ENCODE results near the gene IGFALS. TPM values are rescaled to one million over a fixed set of nuclear protein-coding genes. Genes with fewer than 3 reads are reported as not detected.

Gene IGFALS
- total RNA-seq, 2 donors from 2014 or later, result 0.10 TPM; not detected in 1

DNA sequence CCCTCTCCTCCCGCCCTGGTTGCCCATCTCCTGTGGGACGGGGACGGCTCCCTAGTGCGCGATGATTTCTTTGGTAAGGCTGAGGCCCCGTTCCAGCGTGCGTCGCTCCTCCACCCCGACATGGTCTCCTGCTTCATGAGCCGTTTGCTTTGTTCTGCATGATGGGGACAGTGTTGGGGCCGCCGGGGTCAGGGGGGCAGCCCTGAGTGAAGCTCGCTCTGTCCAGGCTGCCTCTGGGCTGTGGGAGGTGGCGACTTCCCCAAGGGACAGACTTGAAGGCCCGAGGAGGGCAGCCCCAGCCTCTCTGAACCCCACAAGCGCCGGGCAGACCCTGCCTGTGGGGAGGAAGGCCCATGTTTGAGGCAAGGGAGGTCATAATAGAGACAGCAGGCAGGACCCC is 34.6 kb downstream of the IGFALS start:
- no peak for DNase-seq (ENCODE audit: low spot score)
- intact Hi-C loops (cut with DNase I), result no loop called here

DNA sequence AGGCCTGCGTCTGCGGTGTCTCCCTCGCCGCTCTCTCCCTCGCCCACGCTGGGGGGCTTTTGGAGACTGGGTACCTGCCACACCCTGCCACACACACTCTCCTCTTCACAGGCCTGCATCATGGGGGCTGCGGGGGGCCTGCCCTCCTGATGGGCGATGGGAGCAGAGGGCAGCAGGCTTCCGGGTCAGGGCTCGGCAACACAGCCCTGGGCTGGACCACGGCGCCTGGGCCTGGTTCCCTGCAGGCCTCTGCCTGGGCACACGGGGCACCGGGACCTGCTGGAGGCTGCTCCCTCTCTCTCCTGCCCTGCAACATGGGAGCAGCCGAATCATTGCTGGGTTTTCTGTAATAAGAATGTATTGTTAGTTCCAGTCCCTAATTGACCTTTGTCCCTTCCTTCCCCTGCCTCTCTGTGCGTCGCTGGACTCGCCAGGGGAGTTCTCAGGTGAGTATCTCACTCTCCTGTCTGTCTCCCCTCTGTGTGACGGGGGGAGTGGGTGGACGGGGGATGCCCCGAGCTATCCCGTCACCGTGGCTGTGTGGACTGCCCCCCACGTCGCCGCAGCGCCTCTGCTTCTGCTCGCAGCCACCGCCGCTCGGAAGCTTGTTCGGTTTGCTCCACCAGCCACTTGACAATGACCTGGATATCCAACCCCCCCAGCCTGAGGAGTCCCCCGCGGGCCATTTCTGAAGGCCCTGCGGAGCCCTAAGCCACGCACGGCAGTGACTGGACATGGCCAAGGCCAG is 35.6 kb downstream of the IGFALS start:
- intact Hi-C loops (cut with DNase I), result no loop called here
- no peak for DNase-seq (ENCODE audit: low spot score)

DNA sequence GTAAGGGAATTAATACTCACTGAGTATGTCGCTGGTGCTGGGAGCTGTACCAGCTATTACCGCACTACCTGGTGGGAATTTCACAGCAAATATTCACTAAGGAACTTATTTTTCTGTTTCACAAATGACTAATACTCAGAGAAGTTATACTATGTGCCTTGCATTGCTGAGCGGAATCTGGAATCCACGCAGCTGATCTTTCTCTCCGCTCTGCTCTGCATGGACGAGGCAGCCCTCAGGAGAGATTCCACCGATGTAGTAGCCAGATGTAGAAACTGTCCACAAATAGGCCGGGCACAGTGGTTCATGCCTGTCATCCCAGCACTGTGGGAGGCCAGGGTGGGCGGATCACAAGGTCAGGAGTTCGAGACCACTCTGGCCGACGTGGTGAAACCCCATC is 39.3 kb downstream of the IGFALS start:
- no peak for DNase-seq (ENCODE audit: low spot score)
- intact Hi-C loops (cut with DNase I), result no loop called here

DNA sequence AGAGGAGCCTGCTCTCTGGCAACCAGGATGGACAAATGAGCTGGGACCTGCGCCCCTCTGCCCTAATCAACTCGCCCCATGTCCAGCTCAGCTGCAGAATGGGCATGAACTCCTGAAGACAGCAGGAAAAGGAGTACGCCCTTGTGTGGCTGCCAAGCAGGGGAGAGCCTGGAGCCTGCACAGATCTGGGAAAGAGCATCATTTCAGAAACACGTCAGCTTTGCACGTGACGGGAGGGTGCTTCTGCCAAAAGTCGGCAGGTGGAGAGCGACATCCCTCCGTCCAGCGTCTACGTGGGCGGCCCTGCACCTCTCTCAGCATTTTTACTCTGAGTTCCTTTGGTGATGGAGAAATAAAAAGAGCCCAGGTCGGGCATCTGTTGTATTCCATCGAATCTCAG is 40.7 kb downstream of the IGFALS start:
- intact Hi-C loops (cut with DNase I), result no loop called here
- no peak for DNase-seq (ENCODE audit: low spot score)

DNA sequence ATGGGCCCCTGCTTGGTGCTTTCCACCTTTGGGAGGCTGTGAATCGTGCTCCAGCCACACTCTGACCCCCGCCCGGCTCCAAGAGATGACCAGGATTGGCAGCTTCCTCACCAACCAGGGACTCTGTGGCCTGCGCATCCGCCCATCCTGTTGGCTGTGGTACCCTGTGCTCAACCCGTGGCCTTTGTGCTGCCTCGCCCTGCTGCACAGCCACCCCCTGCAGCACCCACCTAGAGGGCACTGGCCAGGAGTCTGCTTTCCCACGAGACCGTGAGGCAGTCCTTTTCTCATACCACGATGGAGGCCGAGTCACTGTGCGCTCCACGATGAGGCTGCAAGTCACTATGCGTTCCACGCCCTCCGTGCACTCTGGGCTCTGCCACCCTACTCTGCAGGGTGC is 41.6 kb downstream of the IGFALS start:
- DNase-seq (ENCODE audit: low spot score), result no peak
- intact Hi-C loops (cut with DNase I), result no loop called here

- no peak for DNase-seq (ENCODE audit: low spot score)
- intact Hi-C loops (cut with DNase I), result no loop called here
These were observed 44.1 kb downstream of the IGFALS start for GRCh38 chr16:1749152-1750117.

- DNase-seq (ENCODE audit: low spot score), result no peak
These were observed 45.6 kb downstream of the IGFALS start for GRCh38 chr16:1747934-1748333.

GRCh38 chr16:1746693-1747195 is 46.8 kb downstream of the IGFALS start:
- intact Hi-C loops (cut with DNase I), result no loop called here
- DNase-seq (ENCODE audit: low spot score), result no peak

More at GRCh38 chr16:1747934-1748333, 45.6 kb downstream of the IGFALS start:
- intact Hi-C loops (cut with DNase I), result no loop called here

DNA sequence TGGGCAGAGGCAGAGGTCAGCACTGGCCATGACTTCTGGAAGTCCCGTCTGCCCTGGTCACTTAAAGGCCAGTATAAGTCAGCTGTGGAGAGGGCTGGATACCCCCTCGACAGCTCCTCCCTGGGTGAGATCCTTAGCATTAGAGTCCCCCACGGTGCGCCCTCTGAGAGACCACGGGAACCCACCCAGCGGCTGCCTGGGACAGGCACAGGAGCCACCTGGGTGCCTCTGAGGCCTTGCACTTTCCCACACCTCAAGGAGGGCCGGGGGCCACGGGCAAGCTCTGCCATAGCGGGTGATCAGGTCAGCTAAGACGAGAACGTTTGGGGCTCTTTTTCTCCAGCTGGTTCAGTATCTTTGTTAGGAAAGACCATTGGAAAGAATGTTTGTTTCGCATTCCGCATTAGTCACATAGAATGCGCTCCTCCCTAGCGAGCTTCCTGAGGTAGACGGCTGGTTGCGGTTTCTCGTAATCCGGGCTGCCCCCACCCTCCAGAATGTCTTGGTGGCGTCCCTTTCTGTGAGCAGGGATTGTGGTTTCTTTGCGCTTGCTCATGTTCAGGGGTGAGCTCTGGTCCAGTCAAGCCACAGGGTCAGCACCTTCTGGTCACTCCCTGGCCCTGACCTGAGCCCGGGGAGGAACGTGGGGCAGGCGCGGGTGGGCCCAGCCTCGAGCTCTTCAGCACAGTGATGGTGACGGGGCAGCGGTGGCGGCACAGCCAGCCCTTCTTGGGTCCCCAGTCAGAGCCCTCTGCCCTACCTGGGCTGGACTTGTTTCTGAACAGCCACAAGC is 47.4 kb downstream of the IGFALS start:
- intact Hi-C loops (cut with DNase I), result no loop called here
- DNase-seq (ENCODE audit: low spot score), result no peak

GRCh38 chr16:1745181-1745899 is 48.2 kb downstream of the IGFALS start:
- no peak for DNase-seq (ENCODE audit: low spot score)
- intact Hi-C loops (cut with DNase I), result no loop called here

DNA sequence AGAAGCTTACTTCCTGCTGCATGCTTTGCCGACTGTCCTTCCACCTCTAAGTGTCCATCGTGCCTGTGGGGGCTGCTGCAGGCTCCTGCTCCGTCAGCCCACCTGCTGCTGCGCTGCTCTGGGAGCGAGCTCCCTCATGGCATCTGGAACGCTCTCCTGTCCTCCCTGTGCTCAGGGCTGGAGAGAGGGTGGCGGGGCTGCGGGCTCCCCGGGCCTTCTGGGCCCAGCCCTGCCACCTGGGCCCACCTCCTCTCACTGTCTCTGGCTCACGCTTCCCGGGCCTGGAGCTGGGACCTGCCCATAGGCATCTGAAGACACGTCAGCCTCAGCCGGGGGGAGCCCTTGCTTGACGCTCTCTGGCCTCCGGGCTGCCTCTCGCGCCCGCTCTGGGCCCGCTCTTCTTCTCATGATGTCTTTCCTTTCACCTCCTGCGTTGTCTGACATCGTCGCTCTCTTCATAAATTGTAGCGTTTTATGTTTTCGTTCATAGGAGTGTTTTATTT is 49.1 kb downstream of the IGFALS start:
- intact Hi-C loops (cut with DNase I), result no loop called here
- no peak for DNase-seq (ENCODE audit: low spot score)

DNA sequence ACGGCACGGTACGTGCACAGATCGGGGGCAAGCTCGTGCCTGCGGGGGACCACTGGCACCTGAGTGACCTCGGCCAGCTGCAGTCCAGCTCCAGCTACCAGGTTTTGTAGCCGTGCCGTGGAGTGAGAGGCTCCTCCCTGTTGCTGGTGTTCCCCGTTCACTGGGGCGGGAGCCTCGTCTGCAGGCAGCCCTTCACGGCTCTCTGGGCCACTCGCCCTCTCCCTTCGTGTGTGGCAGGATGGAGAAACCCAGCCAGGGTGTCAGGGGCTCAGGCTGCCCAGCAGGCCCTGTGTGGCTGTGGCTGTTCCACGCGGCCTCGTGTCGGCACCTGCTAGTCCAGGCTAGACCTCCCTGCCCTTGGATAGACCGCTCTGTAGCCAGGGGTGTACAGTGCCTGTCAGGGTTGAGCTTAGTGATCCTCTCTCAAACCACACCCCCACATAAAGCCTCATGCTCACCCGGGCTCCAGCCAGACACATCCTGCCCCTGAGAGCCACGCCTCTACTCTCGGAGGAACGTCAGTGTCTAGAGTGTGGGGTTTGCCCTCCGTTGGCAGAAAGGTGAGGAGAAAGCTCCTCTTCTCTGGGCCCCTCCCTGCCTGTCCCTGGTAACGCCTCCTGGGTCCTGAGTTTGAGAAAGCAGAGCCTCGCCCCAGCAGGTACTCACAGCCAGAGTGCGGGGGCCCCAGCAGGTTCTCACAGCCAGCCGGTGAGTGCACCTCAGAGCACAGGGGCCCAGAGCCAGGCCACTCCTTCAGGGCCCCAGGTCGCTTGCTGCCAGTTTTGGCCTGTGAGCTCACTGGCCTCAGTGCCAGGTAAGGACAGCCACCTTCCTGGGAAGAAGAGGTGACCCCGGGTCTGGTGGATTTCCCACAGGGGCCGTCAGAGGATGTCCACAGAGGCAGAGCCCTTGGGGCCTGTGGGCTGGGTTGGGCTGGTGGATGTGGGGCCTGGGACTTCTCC is 49.8 kb downstream of the IGFALS start:
- intact Hi-C loops (cut with DNase I), result no loop called here

GRCh38 chr16:1741553-1742165 is 51.8 kb downstream of the IGFALS start:
- intact Hi-C loops (cut with DNase I), result no loop called here
- no peak for DNase-seq (ENCODE audit: low spot score)

More for the DNA sequence above, 49.8 kb downstream of the IGFALS start:
- DNase-seq (ENCODE audit: low spot score), result no peak

- no peak for DNase-seq (ENCODE audit: low spot score)
- intact Hi-C loops (cut with DNase I), result no loop called here
These were observed 52.6 kb downstream of the IGFALS start for GRCh38 chr16:1740781-1741490.
